ENCODE data around the gene OTUD1. TPM values are rescaled to one million over a fixed set of nuclear protein-coding genes. Genes with fewer than 3 reads are reported as not detected.

Gene OTUD1
- total and polyA plus RNA-seq, 2 experiments from 2014 or later = 31.7 to 38.5 TPM

DNA sequence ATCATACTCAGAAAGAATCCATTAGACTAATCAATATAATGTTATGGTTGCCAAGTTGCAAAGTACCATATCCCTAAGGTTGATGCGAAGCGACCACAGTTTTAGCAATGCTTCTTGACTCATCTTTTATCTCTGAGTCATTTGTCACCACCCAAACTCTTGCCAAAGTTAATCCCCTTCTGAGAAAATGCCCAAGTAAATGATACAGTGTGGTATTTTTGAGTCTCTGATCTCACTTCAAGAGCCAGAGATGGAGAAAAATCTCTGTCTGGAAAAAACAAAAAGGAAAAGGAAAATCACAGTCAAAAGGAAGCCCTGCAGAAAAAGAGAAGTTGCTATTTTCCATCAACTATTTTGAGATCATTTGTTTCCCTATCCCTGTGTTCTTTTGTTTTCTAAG, 26.7 kb upstream of the OTUD1 start:
- Histone ChIP-seq H3K36me3 (replicated peaks; ENCODE audit: insufficient read depth, low read depth) (no peaks in the 10 kb centered on the region), H4K20me1 (ENCODE audit: insufficient read depth, poor library complexity, severe bottlenecking) (no peaks in the 10 kb centered on the region), H3K27me3 (no peaks in the 10 kb centered on the region), H3K79me2 (no peaks in the 10 kb centered on the region), H3K27ac (no peak overlapping the region), H3K9me3 (ENCODE audit: low read depth) (no peaks in the 10 kb centered on the region), H3K4me1 (ENCODE audit: insufficient read depth) (no peaks in the 10 kb centered on the region), H3K4me3 (no peak overlapping the region), H3K4me2 (no peak overlapping the region), H3K9me2 (replicated peaks; ENCODE audit: insufficient read depth) (no peaks in the 10 kb centered on the region), H2AFZ (no peak overlapping the region)
- DNase-seq (ENCODE audit: low spot score) = no peak
- WGBS (ENCODE audit: low lambda C conversion rate, missing lambda C conversion rate) = 61% methylated on average over 2 of the region's 2 CpGs
- TF ChIP-seq EZH2 (IDR thresholded peaks at IDR 0.05; ENCODE audit: borderline replicate concordance) (no peak), EZH2phosphoT487 (IDR thresholded peaks at IDR 0.05; ENCODE audit: low read depth, severe bottlenecking, unreplicated experiment) (no peak)
- TF ChIP-seq, protein P1, sequence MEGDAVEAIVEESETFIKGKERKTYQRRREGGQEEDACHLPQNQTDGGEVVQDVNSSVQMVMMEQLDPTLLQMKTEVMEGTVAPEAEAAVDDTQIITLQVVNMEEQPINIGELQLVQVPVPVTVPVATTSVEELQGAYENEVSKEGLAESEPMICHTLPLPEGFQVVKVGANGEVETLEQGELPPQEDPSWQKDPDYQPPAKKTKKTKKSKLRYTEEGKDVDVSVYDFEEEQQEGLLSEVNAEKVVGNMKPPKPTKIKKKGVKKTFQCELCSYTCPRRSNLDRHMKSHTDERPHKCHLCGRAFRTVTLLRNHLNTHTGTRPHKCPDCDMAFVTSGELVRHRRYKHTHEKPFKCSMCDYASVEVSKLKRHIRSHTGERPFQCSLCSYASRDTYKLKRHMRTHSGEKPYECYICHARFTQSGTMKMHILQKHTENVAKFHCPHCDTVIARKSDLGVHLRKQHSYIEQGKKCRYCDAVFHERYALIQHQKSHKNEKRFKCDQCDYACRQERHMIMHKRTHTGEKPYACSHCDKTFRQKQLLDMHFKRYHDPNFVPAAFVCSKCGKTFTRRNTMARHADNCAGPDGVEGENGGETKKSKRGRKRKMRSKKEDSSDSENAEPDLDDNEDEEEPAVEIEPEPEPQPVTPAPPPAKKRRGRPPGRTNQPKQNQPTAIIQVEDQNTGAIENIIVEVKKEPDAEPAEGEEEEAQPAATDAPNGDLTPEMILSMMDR (IDR thresholded peaks at IDR 0.05; ENCODE audit: poor library complexity) = no peak

DNA sequence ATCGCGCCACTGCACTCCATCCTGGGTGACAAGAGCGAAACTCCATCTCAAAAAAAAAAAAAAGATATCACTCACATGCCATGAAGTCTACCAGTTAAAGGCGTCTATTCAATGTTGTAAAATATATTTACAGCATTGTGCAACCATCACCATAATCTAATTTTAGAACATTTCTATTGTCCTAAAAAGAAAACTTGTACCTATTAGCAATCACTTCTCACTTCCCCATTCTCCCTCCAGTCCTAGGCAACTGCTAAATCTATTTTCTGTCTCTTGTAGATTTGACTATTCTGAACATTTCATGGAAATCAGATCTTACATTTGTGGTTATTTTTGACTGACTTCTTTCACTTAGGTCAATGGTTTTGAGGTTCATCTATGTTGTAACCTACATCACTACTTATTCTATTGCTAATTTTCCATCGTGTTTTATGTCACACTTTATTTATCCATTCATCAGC, 25.2 kb upstream of the OTUD1 start:
- no peaks in the 10 kb centered on the region for H3K79me2 ChIP-seq
- DNase-seq (ENCODE audit: low spot score) = no peak
- no peak overlapping the region for H3K4me3 ChIP-seq
- H3K27me3 ChIP-seq = no peaks in the 10 kb centered on the region
- H3K9me2 ChIP-seq (replicated peaks; ENCODE audit: insufficient read depth) = no peaks in the 10 kb centered on the region
- no peaks in the 10 kb centered on the region for H3K4me1 ChIP-seq (ENCODE audit: insufficient read depth)
- no peak overlapping the region for H3K27ac ChIP-seq
- H4K20me1 ChIP-seq (ENCODE audit: insufficient read depth, poor library complexity, severe bottlenecking) = no peaks in the 10 kb centered on the region
- no peaks in the 10 kb centered on the region for H3K36me3 ChIP-seq (replicated peaks; ENCODE audit: insufficient read depth, low read depth)
- TF ChIP-seq, protein P1 (IDR thresholded peaks at IDR 0.05; ENCODE audit: poor library complexity) = no peak
- TF ChIP-seq EZH2 (IDR thresholded peaks at IDR 0.05; ENCODE audit: borderline replicate concordance) (no peak), EZH2phosphoT487 (IDR thresholded peaks at IDR 0.05; ENCODE audit: low read depth, severe bottlenecking, unreplicated experiment) (no peak)
- WGBS (ENCODE audit: low lambda C conversion rate, missing lambda C conversion rate) = 86% methylated on average over 5 of the region's 5 CpGs
- H3K4me2 ChIP-seq = no peak overlapping the region
- no peak overlapping the region for H2AFZ ChIP-seq
- no peaks in the 10 kb centered on the region for H3K9me3 ChIP-seq (ENCODE audit: low read depth)

GRCh38 chr10:23414658-23415057, 24.2 kb upstream of the OTUD1 start:
- Histone ChIP-seq H3K79me2 (no peaks in the 10 kb centered on the region), H3K27me3 (no peaks in the 10 kb centered on the region), H3K27ac (no peak overlapping the region), H3K9me3 (ENCODE audit: low read depth) (no peaks in the 10 kb centered on the region), H3K4me2 (no peak overlapping the region), H2AFZ (no peak overlapping the region), H3K9me2 (replicated peaks; ENCODE audit: insufficient read depth) (no peaks in the 10 kb centered on the region), H3K4me3 (no peak overlapping the region), H3K36me3 (replicated peaks; ENCODE audit: insufficient read depth, low read depth) (no peaks in the 10 kb centered on the region), H4K20me1 (ENCODE audit: insufficient read depth, poor library complexity, severe bottlenecking) (no peaks in the 10 kb centered on the region), H3K4me1 (ENCODE audit: insufficient read depth) (no peaks in the 10 kb centered on the region)
- DNase-seq (ENCODE audit: low spot score) = no peak
- TF ChIP-seq, protein P1 (IDR thresholded peaks at IDR 0.05; ENCODE audit: poor library complexity) = no peak
- TF ChIP-seq EZH2 (IDR thresholded peaks at IDR 0.05; ENCODE audit: borderline replicate concordance) (no peak), EZH2phosphoT487 (IDR thresholded peaks at IDR 0.05; ENCODE audit: low read depth, severe bottlenecking, unreplicated experiment) (no peak)
- 84% methylated on average over 2 of the region's 2 CpGs for WGBS (ENCODE audit: low lambda C conversion rate, missing lambda C conversion rate)

- no peak for DNase-seq (ENCODE audit: low spot score)
- Histone ChIP-seq H3K36me3 (replicated peaks; ENCODE audit: insufficient read depth, low read depth) (no peaks in the 10 kb centered on the region), H3K4me2 (no peak overlapping the region), H3K27me3 (no peaks in the 10 kb centered on the region), H3K4me1 (ENCODE audit: insufficient read depth) (no peaks in the 10 kb centered on the region), H4K20me1 (ENCODE audit: insufficient read depth, poor library complexity, severe bottlenecking) (no peaks in the 10 kb centered on the region), H3K9me3 (ENCODE audit: low read depth) (no peaks in the 10 kb centered on the region), H3K79me2 (no peaks in the 10 kb centered on the region), H3K27ac (no peak overlapping the region), H2AFZ (no peak overlapping the region), H3K4me3 (no peak overlapping the region), H3K9me2 (replicated peaks; ENCODE audit: insufficient read depth) (no peaks in the 10 kb centered on the region)
- WGBS (ENCODE audit: low lambda C conversion rate, missing lambda C conversion rate) = 44% methylated on average over 1 of the region's 1 CpG
- TF ChIP-seq, protein P1 (IDR thresholded peaks at IDR 0.05; ENCODE audit: poor library complexity) = no peak
- TF ChIP-seq EZH2phosphoT487 (IDR thresholded peaks at IDR 0.05; ENCODE audit: low read depth, severe bottlenecking, unreplicated experiment) (no peak), EZH2 (IDR thresholded peaks at IDR 0.05; ENCODE audit: borderline replicate concordance) (no peak)
These were observed 21.6 kb upstream of the OTUD1 start for GRCh38 chr10:23417254-23417653.

Data from hepatocyte (in vitro differentiated cells).